HCT116 (cell line): Measurements from ENCODE around the gene LRIG1. TPM values are rescaled to one million over a fixed set of nuclear protein-coding genes. Genes with fewer than 3 reads are reported as not detected.

Source experiments
- ATAC-seq: fragments of 200-7000 bp; cut with Tn5 transposase; 2 replicates; pipeline ENCODE4 v1.9.1; 2020; ENCODE audit warnings: mild to moderate bottlenecking, moderate library complexity
- BruUV-seq: library from RNA; stranded (reverse); fragments of 400-500 nt; replicated peaks from 2 replicates; lab custom pipeline; 2021; lab: Mats Ljungman, UMichigan
- CTCF ChIA-PET: fragments of 300-600 bp; sonication (Branson Sonifier 250); formaldehyde crosslinking; loops from one replicate; lab custom pipeline; 2021; ENCODE audit warnings: antibody characterized with exemption; lab: Charles Lee
- POLR2A ChIA-PET: fragments of 300-600, 350-600 bp; sonication (Branson Sonifier 250); formaldehyde crosslinking; loops from one replicate; lab custom pipeline; 2021; ENCODE audit warnings: antibody characterized with exemption; lab: Charles Lee
- RAD21 ChIA-PET, 2 experiments: fragments of 300-600 bp; sonication (Branson Sonifier 250); formaldehyde crosslinking; loops; one replicate each; lab custom pipeline; 2023; ENCODE audit warnings: low total read pairs in 2 of 2; ENCODE audit not compliant: uncharacterized antibody in 2 of 2, unreplicated experiment in 2 of 2, low non-redundant PET in 1 of 2; lab: Charles Lee
- DNase-seq: peaks from one replicate; pipeline ENCODE4 v3.0.0-alpha.2; 2010; ENCODE audit warnings: low read depth, low spot score
- H2AFZ ChIP-seq: fragments of 200-600 bp; shearing (Covaris generic), sonication (generic); 2 replicates; pipeline ENCODE4 v1.6.1; 2017; ENCODE audit warnings: low read depth, mixed run types, mixed read lengths, antibody characterized with exemption, low read length; ENCODE audit not compliant: poor library complexity, severe bottlenecking
- H3K27ac ChIP-seq: 2 replicates; pipeline ENCODE4 v1.5.1; 2012; ENCODE audit warnings: low read depth, low read length
- H3K27me3 ChIP-seq: fragments of 200-600 bp; sonication (generic); 2 replicates; pipeline ENCODE4 v1.6.1; 2016; ENCODE audit warnings: mixed run types, low read length, mixed read lengths; ENCODE audit not compliant: insufficient read depth
- H3K36me3 ChIP-seq, 2 experiments: fragments of 200-500 bp in 1 of 2; fragments of 200-600 bp in 1 of 2; sonication (Bioruptor generic) in 1 of 2; sonication (generic) in 1 of 2; 2 replicates each; pipeline versions ENCODE4 v1.5.1 to v1.6.1; 2014 to 2016; ENCODE audit warnings: low read length in 2 of 2, inconsistent platforms in 1 of 2, mixed read lengths in 1 of 2, mixed run types in 1 of 2; ENCODE audit not compliant: insufficient read depth in 2 of 2, control insufficient read depth in 1 of 2
- H3K4me1 ChIP-seq, 2 experiments: fragments of 200-600 bp in 1 of 2; sonication (generic) in 1 of 2; 2 replicates each; pipeline versions ENCODE4 v1.5.1 to v1.6.1; 2012 to 2017; ENCODE audit warnings: low read length in 2 of 2, inconsistent platforms in 1 of 2, mild to moderate bottlenecking in 1 of 2, mixed read lengths in 1 of 2, mixed run types in 1 of 2, moderate library complexity in 1 of 2; ENCODE audit not compliant: insufficient read depth in 2 of 2, control insufficient read depth in 1 of 2
- H3K4me2 ChIP-seq: fragments of 200-600 bp; sonication (generic); 2 replicates; pipeline ENCODE4 v1.6.1; 2017; ENCODE audit warnings: mixed run types, low read length, mixed read lengths
- H3K4me3 ChIP-seq, 2 experiments: fragments of 200-600 bp in 1 of 2; sonication (generic) in 1 of 2; replicated peaks in 1 of 2; 2 replicates each; pipeline ENCODE4 v1.5.1; 2011 to 2016; ENCODE audit warnings: low read length in 2 of 2, control low read depth in 1 of 2, low read depth in 1 of 2, mild to moderate bottlenecking in 1 of 2, mixed read lengths in 1 of 2, mixed run types in 1 of 2
- H3K79me2 ChIP-seq: fragments of 200-600 bp; sonication (generic); 2 replicates; pipeline ENCODE4 v1.6.1; 2017; ENCODE audit warnings: mild to moderate bottlenecking, mixed run types, low read length, moderate library complexity, mixed read lengths; ENCODE audit not compliant: insufficient read depth
- H3K9ac ChIP-seq: fragments of 200-600 bp; sonication (generic); 2 replicates; pipeline ENCODE4 v1.6.1; 2016; ENCODE audit warnings: low read length, mixed read lengths
- H3K9me2 ChIP-seq: fragments of 200-600 bp; sonication (generic), shearing (Covaris generic); 2 replicates; pipeline ENCODE4 v1.6.1; 2017; ENCODE audit warnings: mixed run types, mild to moderate bottlenecking, moderate library complexity; ENCODE audit not compliant: insufficient read depth
- H3K9me3 ChIP-seq, 2 experiments: fragments of 200-500 bp in 1 of 2; fragments of 200-600 bp in 1 of 2; sonication (Bioruptor generic) in 1 of 2; sonication (generic) in 1 of 2; 2 replicates each; pipeline ENCODE4 v1.6.1; 2014 to 2017; ENCODE audit warnings: low read length in 2 of 2, mixed read lengths in 2 of 2, inconsistent platforms in 1 of 2, low read depth in 1 of 2, mild to moderate bottlenecking in 1 of 2, mixed run types in 1 of 2, moderate library complexity in 1 of 2; ENCODE audit not compliant: control insufficient read depth in 1 of 2, insufficient read depth in 1 of 2
- H4K20me1 ChIP-seq: fragments of 200-600 bp; sonication (generic), shearing (Covaris generic); 2 replicates; pipeline ENCODE4 v1.6.1; 2017; ENCODE audit warnings: mixed run types, mild to moderate bottlenecking, moderate library complexity; ENCODE audit not compliant: insufficient read depth
- CBX3 ChIP-seq: IDR thresholded peaks from 2 replicates; pipeline ENCODE4 v1.6.1; 2012; ENCODE audit warnings: low read depth
- CEBPB ChIP-seq: IDR thresholded peaks from 2 replicates; pipeline ENCODE4 v1.6.1; 2012; ENCODE audit warnings: low read depth
- EGR1 ChIP-seq: IDR thresholded peaks from 2 replicates; pipeline ENCODE4 v1.6.1; 2012; ENCODE audit warnings: low read depth
- EZH2 ChIP-seq: fragments of 200-600 bp; sonication (generic); IDR thresholded peaks from 2 replicates; pipeline ENCODE4 v1.6.1; 2017; ENCODE audit warnings: antibody characterized with exemption, mixed run types
- POLR2A ChIP-seq: IDR thresholded peaks from 2 replicates; pipeline ENCODE4 v1.7.0; 2011; ENCODE audit warnings: borderline replicate concordance; ENCODE audit not compliant: insufficient read depth, insufficient read length; ENCODE audit errors: extremely low read depth
- POLR2AphosphoS5 ChIP-seq: IDR thresholded peaks from 2 replicates; pipeline ENCODE4 v1.6.1; 2011; ENCODE audit warnings: mild to moderate bottlenecking, low read depth, low read length, moderate library complexity
- RAD21 ChIP-seq: IDR thresholded peaks from 2 replicates; pipeline ENCODE4 v1.6.1; 2012; ENCODE audit warnings: low read depth, mild to moderate bottlenecking
- SP1 ChIP-seq: IDR thresholded peaks from 2 replicates; pipeline ENCODE4 v1.6.1; 2012; ENCODE audit warnings: low read depth
- SRF ChIP-seq: IDR thresholded peaks from 2 replicates; pipeline ENCODE4 v1.6.1; 2012; ENCODE audit warnings: low read depth
- TCF7L2 ChIP-seq: IDR thresholded peaks from 2 replicates; pipeline ENCODE4 v1.7.0; 2011; ENCODE audit warnings: borderline replicate concordance, inconsistent platforms; ENCODE audit not compliant: insufficient read depth, insufficient read length; ENCODE audit errors: extremely low read depth
- ZFX ChIP-seq: fragments of 450-650 bp; IDR thresholded peaks from 2 replicates; pipeline ENCODE4 v1.6.1; 2017
- intact Hi-C: fragments of 100-400 bp; cut with micrococcal nuclease; formaldehyde crosslinking; loops from 2 replicates; pipeline ENCODE4 v1.10.0; 2022
- total RNA-seq: library from RNA; stranded (reverse); gene quantifications from one replicate; pipeline ENCODE4 v1.2.1, GENCODE V29; 2021; ENCODE audit not compliant: unreplicated experiment
- TF ChIP-seq, protein P1 (sequence below): IDR thresholded peaks from 2 replicates; pipeline ENCODE4 v1.6.1; 2012; ENCODE audit warnings: low read depth
- TF ChIP-seq, protein P2 (sequence below): IDR thresholded peaks from 2 replicates; pipeline ENCODE4 v1.6.1; 2012

LRIG1 gene
- total RNA-seq, 1 experiment from 2014 or later = 3.1 TPM

DNA sequence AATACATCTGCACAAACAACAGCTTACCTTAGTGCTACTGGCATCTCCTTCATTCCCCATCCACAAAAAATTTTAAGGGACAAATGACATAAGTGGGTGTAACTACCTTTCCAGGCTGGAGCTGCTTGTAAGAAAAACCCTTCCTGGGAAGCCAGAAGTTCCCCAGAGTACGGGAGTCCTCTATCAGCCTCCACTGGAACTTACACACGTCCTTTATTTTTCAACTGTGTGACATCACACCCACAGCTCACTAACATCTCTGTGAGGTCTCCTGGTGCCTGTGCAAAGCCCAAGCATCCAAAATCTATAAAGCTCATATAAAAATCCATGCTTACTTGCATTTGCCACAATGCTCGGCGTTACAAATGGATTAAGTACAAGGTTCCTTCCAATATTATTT, 27.6 kb downstream of the LRIG1 start:
- DNase-seq (no peak), ATAC-seq (no peak)
- Histone ChIP-seq H3K4me1 (peaks cover 3 to 12% of the 10 kb centered on the region in 2 experiments; a peak in 3 of 4 replicates), H3K27me3 (no peaks in the 10 kb centered on the region), H3K4me2 (no peak overlapping the region), H3K4me3 (no peak overlapping the region), H3K36me3 (no peaks in the 10 kb centered on the region), H3K9me3 (no peaks in the 10 kb centered on the region), H3K9me2 (no peaks in the 10 kb centered on the region), H3K27ac (no peak overlapping the region), H2AFZ (no peak overlapping the region), H3K79me2 (no peaks in the 10 kb centered on the region), H4K20me1 (no peaks in the 10 kb centered on the region), H3K9ac (no peak overlapping the region)
- no TSS peak for BruUV-seq
- CTCF ChIA-PET = no interaction called here
- POLR2A ChIA-PET = no interaction called here
- intact Hi-C loops = no loop called here
- RAD21 ChIA-PET = no interaction called here
- TF ChIP-seq RAD21 (no peak), ZFX (no peak), POLR2A (no peak), SP1 (no peak), EGR1 (no peak), POLR2AphosphoS5 (no peak), CBX3 (no peak), CEBPB (no peak), TCF7L2 (no peak), SRF (no peak), EZH2 (no peak)
- TF ChIP-seq, protein P1, sequence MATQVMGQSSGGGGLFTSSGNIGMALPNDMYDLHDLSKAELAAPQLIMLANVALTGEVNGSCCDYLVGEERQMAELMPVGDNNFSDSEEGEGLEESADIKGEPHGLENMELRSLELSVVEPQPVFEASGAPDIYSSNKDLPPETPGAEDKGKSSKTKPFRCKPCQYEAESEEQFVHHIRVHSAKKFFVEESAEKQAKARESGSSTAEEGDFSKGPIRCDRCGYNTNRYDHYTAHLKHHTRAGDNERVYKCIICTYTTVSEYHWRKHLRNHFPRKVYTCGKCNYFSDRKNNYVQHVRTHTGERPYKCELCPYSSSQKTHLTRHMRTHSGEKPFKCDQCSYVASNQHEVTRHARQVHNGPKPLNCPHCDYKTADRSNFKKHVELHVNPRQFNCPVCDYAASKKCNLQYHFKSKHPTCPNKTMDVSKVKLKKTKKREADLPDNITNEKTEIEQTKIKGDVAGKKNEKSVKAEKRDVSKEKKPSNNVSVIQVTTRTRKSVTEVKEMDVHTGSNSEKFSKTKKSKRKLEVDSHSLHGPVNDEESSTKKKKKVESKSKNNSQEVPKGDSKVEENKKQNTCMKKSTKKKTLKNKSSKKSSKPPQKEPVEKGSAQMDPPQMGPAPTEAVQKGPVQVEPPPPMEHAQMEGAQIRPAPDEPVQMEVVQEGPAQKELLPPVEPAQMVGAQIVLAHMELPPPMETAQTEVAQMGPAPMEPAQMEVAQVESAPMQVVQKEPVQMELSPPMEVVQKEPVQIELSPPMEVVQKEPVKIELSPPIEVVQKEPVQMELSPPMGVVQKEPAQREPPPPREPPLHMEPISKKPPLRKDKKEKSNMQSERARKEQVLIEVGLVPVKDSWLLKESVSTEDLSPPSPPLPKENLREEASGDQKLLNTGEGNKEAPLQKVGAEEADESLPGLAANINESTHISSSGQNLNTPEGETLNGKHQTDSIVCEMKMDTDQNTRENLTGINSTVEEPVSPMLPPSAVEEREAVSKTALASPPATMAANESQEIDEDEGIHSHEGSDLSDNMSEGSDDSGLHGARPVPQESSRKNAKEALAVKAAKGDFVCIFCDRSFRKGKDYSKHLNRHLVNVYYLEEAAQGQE = no peak
- TF ChIP-seq, protein P2, sequence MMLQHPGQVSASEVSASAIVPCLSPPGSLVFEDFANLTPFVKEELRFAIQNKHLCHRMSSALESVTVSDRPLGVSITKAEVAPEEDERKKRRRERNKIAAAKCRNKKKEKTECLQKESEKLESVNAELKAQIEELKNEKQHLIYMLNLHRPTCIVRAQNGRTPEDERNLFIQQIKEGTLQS = no peak
